Type B pancreatic cell (in vitro differentiated cells): ENCODE data around the gene SLC23A3. TPM values are rescaled to one million over a fixed set of nuclear protein-coding genes. Genes with fewer than 3 reads are reported as not detected.
"Not testable (repeated sequence)": the region's sequence is repeated elsewhere in the genome, so short reads cannot be mapped to it uniquely, and the experiment has no call there.

Experiments
- DNase-seq: peaks from one replicate; pipeline ENCODE4 v3.0.0; 2021; ENCODE audit warnings: mixed read lengths; ENCODE audit not compliant: unreplicated experiment; ENCODE audit errors: extremely low spot score
- H3K27ac Mint-ChIP-seq: 2 replicates; pipeline ENCODE4 v1.8.0; 2021; ENCODE audit warnings: mild to moderate bottlenecking, mixed read lengths
- H3K27me3 Mint-ChIP-seq: 2 replicates; pipeline ENCODE4 v1.8.0; 2021; ENCODE audit warnings: mixed read lengths
- H3K36me3 Mint-ChIP-seq: 2 replicates; pipeline ENCODE4 v1.8.0; 2021; ENCODE audit warnings: mixed read lengths
- H3K4me1 Mint-ChIP-seq: one replicate; pipeline ENCODE4 v1.8.0; 2021; ENCODE audit warnings: mixed read lengths; ENCODE audit not compliant: unreplicated experiment
- H3K4me3 Mint-ChIP-seq: 2 replicates; pipeline ENCODE4 v1.8.0; 2021; ENCODE audit warnings: mild to moderate bottlenecking, mixed read lengths
- H3K9me3 Mint-ChIP-seq: 2 replicates; pipeline ENCODE4 v1.8.0; 2021; ENCODE audit warnings: mixed read lengths
- total RNA-seq: library from RNA; stranded (reverse); gene quantifications from 2 replicates; pipeline ENCODE4 v1.2.1, GENCODE V29; 2021; ENCODE audit warnings: low replicate concordance
- TF ChIP-seq, protein P1 (sequence below): fragments of 200-600 bp; sonication (generic); conservative IDR thresholded peaks from 2 replicates; pipeline ENCODE4 v1.5.0; 2021; ENCODE audit warnings: antibody characterized with exemption, mild to moderate bottlenecking

The SLC23A3 gene
- total RNA-seq, 1 donor from 2014 or later = 5.5 TPM

DNA sequence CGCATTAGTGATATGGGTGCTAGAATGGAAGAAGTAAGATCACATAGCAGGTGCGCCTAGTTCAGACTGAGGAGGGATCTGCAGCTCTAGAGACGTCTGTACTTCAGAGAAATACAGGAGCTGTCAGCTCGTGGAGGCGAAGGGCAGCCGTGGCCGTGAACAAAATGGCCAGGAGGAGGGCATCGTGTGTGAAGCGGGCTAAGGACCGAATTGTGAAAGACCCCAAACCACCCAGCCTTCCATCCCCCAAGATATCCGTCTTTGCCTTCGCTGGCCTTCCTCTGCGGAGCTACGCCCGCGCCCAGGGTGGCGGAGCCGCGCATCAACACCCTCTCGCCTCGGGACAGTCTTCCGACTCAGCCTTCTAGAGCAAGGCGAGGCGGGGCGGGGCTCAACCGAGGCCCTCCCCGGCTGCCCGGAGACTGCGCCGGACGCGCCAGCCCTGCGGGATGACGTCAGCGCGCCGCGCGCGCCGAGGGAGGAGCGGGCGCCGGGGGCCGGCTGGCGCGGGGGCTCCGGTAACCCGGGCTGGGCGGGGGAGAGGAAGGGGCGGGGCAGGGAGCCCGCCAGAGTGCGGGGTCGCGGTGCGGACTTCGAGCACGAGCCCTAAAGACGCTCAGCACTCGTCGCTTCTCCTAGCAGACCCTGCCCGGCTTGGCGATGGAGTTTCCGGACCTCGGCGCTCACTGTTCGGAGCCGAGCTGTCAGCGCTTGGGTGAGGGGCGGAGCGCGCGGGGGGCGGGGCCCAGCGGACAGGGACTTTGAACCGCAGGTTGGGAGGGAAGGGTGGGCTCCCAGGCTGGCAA, 36.7 kb upstream of the SLC23A3 start, which contains the start of gene ZFAND2B:
Gene ZFAND2B (plus strand): TSS at position 455 of the 806 bp plus-strand sequence. CDS start 206 bp downstream, at position 661.
- peak within 1 kb of the TSS; percentile 98 for H3K27ac Mint-ChIP-seq
- H3K9me3 Mint-ChIP-seq = no peaks in the 10 kb centered on the region
- TF ChIP-seq, protein P1, sequence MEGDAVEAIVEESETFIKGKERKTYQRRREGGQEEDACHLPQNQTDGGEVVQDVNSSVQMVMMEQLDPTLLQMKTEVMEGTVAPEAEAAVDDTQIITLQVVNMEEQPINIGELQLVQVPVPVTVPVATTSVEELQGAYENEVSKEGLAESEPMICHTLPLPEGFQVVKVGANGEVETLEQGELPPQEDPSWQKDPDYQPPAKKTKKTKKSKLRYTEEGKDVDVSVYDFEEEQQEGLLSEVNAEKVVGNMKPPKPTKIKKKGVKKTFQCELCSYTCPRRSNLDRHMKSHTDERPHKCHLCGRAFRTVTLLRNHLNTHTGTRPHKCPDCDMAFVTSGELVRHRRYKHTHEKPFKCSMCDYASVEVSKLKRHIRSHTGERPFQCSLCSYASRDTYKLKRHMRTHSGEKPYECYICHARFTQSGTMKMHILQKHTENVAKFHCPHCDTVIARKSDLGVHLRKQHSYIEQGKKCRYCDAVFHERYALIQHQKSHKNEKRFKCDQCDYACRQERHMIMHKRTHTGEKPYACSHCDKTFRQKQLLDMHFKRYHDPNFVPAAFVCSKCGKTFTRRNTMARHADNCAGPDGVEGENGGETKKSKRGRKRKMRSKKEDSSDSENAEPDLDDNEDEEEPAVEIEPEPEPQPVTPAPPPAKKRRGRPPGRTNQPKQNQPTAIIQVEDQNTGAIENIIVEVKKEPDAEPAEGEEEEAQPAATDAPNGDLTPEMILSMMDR = peak; percentile 43
- H3K36me3 Mint-ChIP-seq = no peaks in the 10 kb centered on the region
- DNase-seq = peak; percentile 97
- H3K27me3 Mint-ChIP-seq = peaks cover 8% of the 10 kb centered on the region
- H3K4me3 Mint-ChIP-seq = peak within 1 kb of the TSS; percentile 97
- peaks cover 18% of the 10 kb centered on the region for H3K4me1 Mint-ChIP-seq

DNA sequence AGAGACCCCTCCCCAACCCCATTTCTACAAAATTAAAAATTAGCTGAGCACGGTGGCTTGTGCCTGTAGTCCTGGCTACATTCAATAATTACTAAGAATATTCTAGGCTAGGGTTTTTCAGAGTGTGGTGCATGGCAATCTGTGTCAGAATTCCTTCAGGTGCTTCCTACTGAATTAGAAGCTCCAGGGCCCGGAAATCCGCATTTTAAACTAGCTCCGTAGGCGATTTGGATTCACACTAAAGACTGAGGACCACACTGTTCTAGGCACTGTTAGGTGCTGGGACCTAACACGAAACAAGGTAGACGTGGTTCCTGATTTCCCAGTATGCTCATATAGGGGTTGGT, 36.1 kb upstream of the SLC23A3 start:
- H3K27ac Mint-ChIP-seq = peak overlapping the region; percentile 98
- peak overlapping the region; percentile 97 for H3K4me3 Mint-ChIP-seq
- H3K4me1 Mint-ChIP-seq = peaks cover 18% of the 10 kb centered on the region
- no peaks in the 10 kb centered on the region for H3K9me3 Mint-ChIP-seq
- no peak for DNase-seq
- no peaks in the 10 kb centered on the region for H3K36me3 Mint-ChIP-seq
- TF ChIP-seq, protein P1 = no peak
- H3K27me3 Mint-ChIP-seq = peaks cover 8% of the 10 kb centered on the region

DNA sequence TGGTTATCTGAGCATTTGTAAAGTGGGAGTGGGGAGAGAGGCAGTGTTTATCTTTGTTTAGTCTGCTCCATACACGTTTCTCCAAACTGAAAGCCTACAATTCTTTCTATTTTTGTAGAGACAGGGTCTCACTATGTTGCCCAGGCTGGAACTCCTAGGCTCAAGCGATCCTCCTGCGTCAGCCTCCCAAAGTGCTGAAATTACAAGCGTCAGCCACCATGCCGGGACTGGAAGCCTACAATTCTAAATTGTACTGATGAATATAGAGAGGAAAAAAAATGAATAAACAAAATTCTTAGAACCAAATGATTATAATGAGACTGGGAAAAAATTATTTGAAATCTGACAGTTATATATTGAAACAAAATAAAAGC, 35.3 kb upstream of the SLC23A3 start:
- TF ChIP-seq, protein P1 = no peak
- H3K36me3 Mint-ChIP-seq = no peaks in the 10 kb centered on the region
- DNase-seq = no peak
- no peaks in the 10 kb centered on the region for H3K9me3 Mint-ChIP-seq
- H3K4me1 Mint-ChIP-seq = peaks cover 18% of the 10 kb centered on the region
- H3K27ac Mint-ChIP-seq = no peak overlapping the region
- H3K27me3 Mint-ChIP-seq = peaks cover 8% of the 10 kb centered on the region
- peak overlapping the region; percentile 51 for H3K4me3 Mint-ChIP-seq

DNA sequence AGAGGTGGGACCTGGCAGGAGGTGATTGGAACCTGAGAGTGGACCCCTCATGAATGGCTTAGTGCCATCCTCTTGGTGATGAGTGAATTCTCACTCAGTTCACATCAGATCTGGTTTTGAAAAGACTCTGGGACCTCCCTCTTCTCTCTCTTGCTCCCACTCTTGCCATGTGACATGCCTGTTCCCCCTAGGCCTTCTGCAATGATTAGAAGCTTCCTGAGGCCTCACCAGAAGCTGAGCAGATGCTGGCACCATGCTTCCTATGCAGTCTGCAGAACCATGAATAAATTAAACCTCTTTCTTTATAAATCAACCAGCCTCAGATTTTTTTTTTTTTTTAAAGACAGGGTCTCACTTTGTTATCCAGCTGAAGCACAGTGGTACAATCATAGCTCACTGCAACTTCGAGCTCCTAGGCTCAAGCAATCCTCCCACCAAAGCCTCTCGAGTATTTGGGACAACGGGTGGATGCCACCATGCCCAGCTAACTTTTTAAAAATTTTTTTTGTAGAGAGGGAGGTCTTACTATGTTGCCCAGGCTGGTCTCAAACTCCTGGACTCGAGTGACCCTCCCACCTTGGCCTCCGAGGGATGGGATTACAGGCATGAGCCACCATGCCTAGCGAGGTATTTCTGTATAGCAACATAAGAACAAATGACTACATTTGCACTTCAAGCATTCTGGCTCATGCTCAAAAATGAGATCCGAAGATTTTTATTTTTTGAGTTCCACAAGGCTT, 34.8 kb upstream of the SLC23A3 start:
- Mint-ChIP-seq H3K36me3 (no peaks in the 10 kb centered on the region), H3K4me1 (peaks cover 18% of the 10 kb centered on the region), H3K9me3 (no peaks in the 10 kb centered on the region), H3K4me3 (no peak overlapping the region), H3K27me3 (peaks cover 9% of the 10 kb centered on the region), H3K27ac (no peak overlapping the region)
- no peak for DNase-seq
- TF ChIP-seq, protein P1 = no peak

DNA sequence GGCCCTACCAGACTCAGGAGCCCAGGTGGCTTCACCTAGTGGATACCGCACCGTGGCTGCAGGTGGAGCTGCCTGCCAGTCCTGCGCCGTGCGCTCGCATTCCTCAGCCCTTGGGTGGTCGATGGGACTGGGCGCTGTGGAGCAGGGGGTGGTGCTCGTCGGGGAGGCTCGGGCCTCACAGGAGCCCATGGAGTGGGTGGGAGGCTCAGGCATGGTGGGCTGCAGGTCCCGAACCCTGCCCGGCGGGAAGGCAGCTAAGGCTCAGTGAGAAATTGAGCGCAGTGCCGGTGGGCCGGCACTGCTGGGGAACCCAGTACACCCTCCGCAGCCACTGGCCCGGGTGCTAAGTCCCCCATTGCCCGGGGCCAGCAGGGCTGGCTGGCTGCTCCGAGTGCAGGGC, 31.5 kb upstream of the SLC23A3 start:
- H3K9me3 Mint-ChIP-seq, H3K36me3 Mint-ChIP-seq, DNase-seq, H3K4me1 Mint-ChIP-seq, H3K27ac Mint-ChIP-seq, H3K4me3 Mint-ChIP-seq: not testable (repeated sequence)
- peaks cover 16% of the 10 kb centered on the region for H3K27me3 Mint-ChIP-seq

DNA sequence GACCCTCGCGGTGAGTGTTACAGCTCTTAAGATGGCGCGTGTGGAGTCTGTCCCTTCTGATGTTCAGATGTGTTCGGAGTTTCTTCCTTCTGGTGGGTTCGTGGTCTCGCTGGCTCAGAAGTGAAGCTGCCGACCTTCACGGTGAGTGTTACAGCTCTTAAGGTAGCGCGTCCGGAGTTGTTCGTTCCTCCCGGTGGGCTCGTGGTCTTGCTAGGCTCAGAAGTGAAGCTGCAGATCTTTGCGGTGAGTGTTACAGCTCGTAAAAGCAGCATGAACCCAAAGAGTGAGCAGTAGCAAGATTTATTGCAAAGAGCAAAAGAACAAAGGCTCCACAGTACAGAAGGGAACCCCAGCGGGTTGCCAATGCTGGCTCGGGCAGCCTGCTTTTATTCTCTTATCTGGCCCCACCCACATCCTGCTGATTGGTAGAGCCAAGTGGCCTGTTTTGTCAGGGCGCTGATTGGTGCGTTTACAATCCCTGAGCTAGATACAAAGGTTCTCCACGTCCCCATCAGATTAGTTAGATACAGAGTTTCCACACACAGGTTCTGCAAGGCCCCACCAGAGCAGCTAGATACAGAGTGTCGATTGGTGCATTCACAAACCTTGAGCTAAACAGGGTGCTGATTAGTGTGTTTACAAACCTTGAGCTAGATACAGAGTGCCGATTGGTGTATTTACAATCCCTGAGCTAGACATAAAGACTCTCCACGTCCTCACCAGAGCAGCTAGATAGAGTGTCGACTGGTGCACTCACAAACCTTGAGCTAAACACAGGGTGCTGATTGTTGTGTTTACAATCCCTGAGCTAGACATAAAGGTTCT, 30.9 kb upstream of the SLC23A3 start:
- peaks cover 13% of the 10 kb centered on the region for H3K27me3 Mint-ChIP-seq
- H3K9me3 Mint-ChIP-seq, DNase-seq, H3K27ac Mint-ChIP-seq, H3K36me3 Mint-ChIP-seq, H3K4me1 Mint-ChIP-seq, H3K4me3 Mint-ChIP-seq: not testable (repeated sequence)
